ENCODE results near the gene LRRC61.

Gene LRRC61

DNA sequence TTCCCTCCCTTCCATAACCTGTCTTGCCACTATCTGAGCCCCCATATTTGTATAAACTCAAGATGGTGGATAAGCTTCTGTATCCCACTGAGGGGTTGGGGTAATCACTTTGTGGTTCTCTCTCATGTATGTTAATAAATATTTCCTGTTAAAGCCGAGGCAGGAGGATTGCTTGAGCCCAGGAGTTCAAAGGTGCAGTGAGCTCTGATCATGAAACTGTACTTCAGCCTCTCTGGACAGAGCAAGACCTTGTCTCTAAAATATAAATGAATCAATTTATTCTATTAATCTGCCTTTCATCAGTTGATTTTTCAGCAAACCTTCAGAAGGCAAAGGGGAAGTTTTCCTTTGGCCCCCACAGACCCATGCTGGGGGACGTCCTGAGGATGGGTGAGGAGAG, 20.1 kb downstream of the LRRC61 start:
- H3K4me3 ChIP-seq (replicated peaks; ENCODE audit: low read depth, low read length), result no peak overlapping the region
- TF ChIP-seq, protein P1, sequence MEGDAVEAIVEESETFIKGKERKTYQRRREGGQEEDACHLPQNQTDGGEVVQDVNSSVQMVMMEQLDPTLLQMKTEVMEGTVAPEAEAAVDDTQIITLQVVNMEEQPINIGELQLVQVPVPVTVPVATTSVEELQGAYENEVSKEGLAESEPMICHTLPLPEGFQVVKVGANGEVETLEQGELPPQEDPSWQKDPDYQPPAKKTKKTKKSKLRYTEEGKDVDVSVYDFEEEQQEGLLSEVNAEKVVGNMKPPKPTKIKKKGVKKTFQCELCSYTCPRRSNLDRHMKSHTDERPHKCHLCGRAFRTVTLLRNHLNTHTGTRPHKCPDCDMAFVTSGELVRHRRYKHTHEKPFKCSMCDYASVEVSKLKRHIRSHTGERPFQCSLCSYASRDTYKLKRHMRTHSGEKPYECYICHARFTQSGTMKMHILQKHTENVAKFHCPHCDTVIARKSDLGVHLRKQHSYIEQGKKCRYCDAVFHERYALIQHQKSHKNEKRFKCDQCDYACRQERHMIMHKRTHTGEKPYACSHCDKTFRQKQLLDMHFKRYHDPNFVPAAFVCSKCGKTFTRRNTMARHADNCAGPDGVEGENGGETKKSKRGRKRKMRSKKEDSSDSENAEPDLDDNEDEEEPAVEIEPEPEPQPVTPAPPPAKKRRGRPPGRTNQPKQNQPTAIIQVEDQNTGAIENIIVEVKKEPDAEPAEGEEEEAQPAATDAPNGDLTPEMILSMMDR (IDR thresholded peaks at IDR 0.05; ENCODE audit: low read depth, low read length, missing control alignments), result no peak
- no peak for DNase-seq (ENCODE audit: extremely low read depth, low read depth)

- DNase-seq (ENCODE audit: extremely low read depth, low read depth), result no peak
- TF ChIP-seq, protein P1 (IDR thresholded peaks at IDR 0.05; ENCODE audit: low read depth, low read length, missing control alignments), result no peak
- H3K4me3 ChIP-seq (replicated peaks; ENCODE audit: low read depth, low read length), result no peak overlapping the region
Observed at GRCh38 chr7:150344299-150344698, 21.1 kb downstream of the LRRC61 start.

GRCh38 chr7:150345012-150345411, 21.9 kb downstream of the LRRC61 start:
- TF ChIP-seq, protein P1 (IDR thresholded peaks at IDR 0.05; ENCODE audit: low read depth, low read length, missing control alignments), result no peak
- H3K4me3 ChIP-seq (replicated peaks; ENCODE audit: low read depth, low read length), result no peak overlapping the region
- no peak for DNase-seq (ENCODE audit: extremely low read depth, low read depth)

- H3K4me3 ChIP-seq (replicated peaks; ENCODE audit: low read depth, low read length), result no peak overlapping the region
- TF ChIP-seq, protein P1 (IDR thresholded peaks at IDR 0.05; ENCODE audit: low read depth, low read length, missing control alignments), result no peak
- DNase-seq (ENCODE audit: extremely low read depth, low read depth), result no peak
Observed at GRCh38 chr7:150346922-150347321, 23.8 kb downstream of the LRRC61 start.

DNA sequence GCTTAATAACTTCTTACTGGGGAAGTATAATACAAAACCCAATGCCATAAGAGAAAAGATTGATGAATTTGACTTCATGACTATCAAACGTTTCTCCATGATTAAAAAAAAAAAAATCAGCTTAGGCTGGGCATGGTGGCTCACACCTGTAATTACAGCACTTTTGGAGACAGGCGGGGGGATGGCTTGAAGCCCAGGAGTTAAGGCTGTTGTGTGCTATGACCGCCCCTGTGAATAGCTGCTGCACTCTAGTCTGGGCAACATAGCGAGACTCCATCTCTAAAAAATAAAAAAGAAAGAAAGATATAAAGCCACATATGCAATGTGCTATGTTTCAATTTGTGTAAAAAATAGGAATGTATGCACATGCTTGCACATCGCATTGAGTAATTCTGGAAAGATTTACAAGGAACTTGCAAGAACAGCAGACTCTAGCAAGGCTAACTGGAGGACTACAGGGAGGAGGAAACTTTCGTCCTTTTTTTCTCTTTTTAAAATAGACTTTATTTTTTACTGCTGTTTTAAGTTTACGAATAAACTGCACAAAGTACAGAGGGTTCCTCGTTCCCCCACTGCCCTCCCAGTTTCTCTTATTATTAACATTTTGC, 28.5 kb downstream of the LRRC61 start:
- TF ChIP-seq, protein P1 (IDR thresholded peaks at IDR 0.05; ENCODE audit: low read depth, low read length, missing control alignments), result no peak
- no peak overlapping the region for H3K4me3 ChIP-seq (replicated peaks; ENCODE audit: low read depth, low read length)
- DNase-seq (ENCODE audit: extremely low read depth, low read depth), result no peak

DNA sequence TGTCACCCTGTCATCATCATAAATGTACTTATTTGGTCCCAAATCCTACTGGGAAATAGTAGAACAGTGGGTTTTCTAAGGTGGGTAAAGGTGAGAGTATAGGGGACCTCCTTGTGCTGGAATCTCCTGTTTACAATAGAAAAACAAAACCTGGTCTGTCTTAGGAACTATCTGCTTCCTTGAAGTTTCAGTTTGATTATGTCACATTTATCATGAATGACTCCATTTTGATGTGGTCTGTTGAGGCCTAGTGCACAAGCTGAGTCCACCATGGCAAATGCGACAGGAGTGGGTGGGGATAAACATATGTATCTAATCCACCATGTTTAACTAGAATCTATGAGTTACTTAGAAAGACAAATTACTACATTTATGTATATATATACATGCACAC, 32.5 kb downstream of the LRRC61 start:
- TF ChIP-seq, protein P1 (IDR thresholded peaks at IDR 0.05; ENCODE audit: low read depth, low read length, missing control alignments), result no peak
- no peak for DNase-seq (ENCODE audit: extremely low read depth, low read depth)
- no peak overlapping the region for H3K4me3 ChIP-seq (replicated peaks; ENCODE audit: low read depth, low read length)

Data from HFF-Myc (cell line).